Measurements from ENCODE around the gene ACTL7A.

ACTL7A gene

DNA sequence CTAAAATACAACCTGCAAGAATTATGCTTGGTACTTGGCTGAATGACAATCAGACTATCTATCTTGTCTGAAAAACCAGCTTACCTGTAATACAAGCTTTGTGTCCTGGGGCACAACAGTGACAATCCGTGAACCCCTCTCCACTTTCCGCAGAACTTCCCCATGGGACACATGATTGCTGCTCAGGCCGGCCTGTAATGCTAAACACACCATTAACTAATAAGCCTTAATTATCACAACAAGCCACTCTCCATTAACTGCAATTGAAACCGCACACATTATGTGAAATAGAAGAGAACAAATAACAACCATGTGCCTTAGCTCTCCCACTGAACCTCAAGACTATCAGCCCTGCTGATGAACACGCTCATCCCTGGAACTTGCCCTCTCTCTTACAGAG, 38.1 kb downstream of the ACTL7A start:
- no peak for DNase-seq
- H3K4me1 ChIP-seq: no peaks in the 10 kb centered on the region
- peaks cover 66% of the 10 kb centered on the region for H3K36me3 ChIP-seq
- H3K27me3 ChIP-seq: no peaks in the 10 kb centered on the region
- H3K9me3 ChIP-seq: no peaks in the 10 kb centered on the region
- H3K4me3 ChIP-seq (ENCODE audit: low read depth, low read length): no peak overlapping the region
- TF ChIP-seq, protein P1, sequence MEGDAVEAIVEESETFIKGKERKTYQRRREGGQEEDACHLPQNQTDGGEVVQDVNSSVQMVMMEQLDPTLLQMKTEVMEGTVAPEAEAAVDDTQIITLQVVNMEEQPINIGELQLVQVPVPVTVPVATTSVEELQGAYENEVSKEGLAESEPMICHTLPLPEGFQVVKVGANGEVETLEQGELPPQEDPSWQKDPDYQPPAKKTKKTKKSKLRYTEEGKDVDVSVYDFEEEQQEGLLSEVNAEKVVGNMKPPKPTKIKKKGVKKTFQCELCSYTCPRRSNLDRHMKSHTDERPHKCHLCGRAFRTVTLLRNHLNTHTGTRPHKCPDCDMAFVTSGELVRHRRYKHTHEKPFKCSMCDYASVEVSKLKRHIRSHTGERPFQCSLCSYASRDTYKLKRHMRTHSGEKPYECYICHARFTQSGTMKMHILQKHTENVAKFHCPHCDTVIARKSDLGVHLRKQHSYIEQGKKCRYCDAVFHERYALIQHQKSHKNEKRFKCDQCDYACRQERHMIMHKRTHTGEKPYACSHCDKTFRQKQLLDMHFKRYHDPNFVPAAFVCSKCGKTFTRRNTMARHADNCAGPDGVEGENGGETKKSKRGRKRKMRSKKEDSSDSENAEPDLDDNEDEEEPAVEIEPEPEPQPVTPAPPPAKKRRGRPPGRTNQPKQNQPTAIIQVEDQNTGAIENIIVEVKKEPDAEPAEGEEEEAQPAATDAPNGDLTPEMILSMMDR (IDR thresholded peaks at IDR 0.05; ENCODE audit: low read depth, low read length): no peak

DNA sequence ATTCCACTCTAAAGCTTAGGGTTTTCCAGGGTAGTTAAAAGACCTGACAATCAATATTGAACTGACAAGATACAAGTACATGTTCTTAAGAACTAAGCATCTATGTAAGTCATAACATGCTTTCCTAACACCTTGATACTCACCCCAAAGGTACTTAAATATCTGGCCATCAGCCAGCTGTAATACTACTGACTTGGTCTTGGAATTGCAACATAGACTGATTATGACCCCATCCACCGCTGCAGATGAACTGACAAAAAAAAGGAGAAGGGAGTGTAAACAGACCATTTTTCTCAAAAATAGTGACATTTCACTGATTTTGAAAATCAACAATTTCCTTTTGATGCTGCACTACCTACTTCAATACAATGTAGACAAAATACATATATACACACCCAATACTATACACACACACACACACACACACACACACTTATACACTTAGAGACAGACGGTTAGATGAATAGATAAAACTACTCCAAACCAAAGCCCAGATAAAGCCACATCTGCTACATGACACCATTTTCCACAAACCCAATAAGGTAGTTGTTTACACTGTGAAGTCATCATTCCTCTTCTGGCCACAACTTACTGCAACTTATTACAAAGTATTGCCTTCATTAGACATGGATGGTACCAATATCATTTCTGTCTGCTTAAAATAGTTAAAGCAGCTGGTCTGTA, 41.5 kb downstream of the ACTL7A start:
- TF ChIP-seq, protein P1 (IDR thresholded peaks at IDR 0.05; ENCODE audit: low read depth, low read length): no peak
- DNase-seq: no peak
- H3K9me3 ChIP-seq: no peaks in the 10 kb centered on the region
- H3K36me3 ChIP-seq: peaks cover 56% of the 10 kb centered on the region
- no peak overlapping the region for H3K4me3 ChIP-seq (ENCODE audit: low read depth, low read length)
- no peaks in the 10 kb centered on the region for H3K4me1 ChIP-seq
- H3K27me3 ChIP-seq: no peaks in the 10 kb centered on the region

DNA sequence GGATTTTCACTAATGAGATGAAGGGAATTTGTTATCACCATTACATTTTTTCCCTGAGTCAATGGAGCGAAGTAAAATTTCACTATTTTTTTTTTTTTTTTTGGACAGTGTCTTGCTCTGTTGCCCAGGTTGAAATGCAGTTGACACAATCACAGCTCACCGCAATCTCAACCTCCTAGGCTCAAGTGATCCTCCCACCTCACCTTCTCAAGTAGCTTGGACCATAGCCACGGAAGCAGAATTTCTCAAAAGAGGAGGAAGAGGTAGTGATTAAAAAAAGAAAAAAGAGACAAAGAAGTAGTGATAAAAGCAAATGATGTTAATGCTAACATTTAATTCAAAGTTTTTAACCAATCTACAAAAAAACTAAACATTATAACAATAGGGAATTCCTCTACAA, 42.1 kb downstream of the ACTL7A start:
- Histone ChIP-seq H3K9me3 (no peaks in the 10 kb centered on the region), H3K4me1 (no peaks in the 10 kb centered on the region), H3K4me3 (ENCODE audit: low read depth, low read length) (no peak overlapping the region), H3K36me3 (peaks cover 52% of the 10 kb centered on the region), H3K27me3 (no peaks in the 10 kb centered on the region)
- TF ChIP-seq, protein P1 (IDR thresholded peaks at IDR 0.05; ENCODE audit: low read depth, low read length): no peak
- DNase-seq: no peak

DNA sequence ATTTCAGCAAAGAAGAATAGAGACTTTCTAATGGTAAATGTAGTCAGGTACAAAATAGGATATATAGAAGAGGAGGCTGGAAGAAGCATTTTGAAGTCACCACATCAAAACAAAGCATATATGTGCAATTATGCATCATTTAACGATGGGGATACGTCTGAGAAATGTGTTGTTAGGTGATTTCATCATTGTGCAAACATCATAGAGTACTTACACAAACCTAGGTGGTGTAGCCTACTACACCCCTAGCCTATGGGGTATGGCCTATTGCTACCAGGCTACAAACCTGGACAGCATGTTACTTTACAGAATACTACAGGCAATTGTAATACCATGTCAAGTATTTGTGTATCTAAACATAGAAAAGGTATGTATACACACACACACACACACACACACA, 43.4 kb downstream of the ACTL7A start:
- DNase-seq: no peak
- Histone ChIP-seq H3K9me3 (no peaks in the 10 kb centered on the region), H3K4me3 (ENCODE audit: low read depth, low read length) (no peak overlapping the region), H3K4me1 (no peaks in the 10 kb centered on the region), H3K36me3 (peaks cover 41% of the 10 kb centered on the region), H3K27me3 (no peaks in the 10 kb centered on the region)
- TF ChIP-seq, protein P1 (IDR thresholded peaks at IDR 0.05; ENCODE audit: low read depth, low read length): no peak

DNA sequence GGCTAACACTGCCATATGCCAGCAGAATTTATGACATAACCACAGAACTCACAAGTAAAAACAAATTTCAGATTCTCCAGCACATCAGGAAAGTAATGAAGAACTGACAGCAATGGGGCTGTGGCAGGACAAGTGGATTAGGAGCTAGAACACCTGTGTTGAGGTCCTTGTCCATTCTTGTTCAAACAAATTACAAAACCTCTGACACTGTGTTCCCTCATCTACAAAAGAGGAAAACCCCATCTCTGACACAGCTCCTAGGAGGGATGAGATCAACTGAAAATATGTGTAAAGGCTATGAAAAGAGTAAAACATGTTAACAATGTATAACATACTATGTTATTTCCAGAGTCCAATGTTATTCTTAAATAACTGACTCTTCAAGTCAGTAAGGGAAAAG, 48.3 kb downstream of the ACTL7A start:
- Histone ChIP-seq H3K9me3 (no peaks in the 10 kb centered on the region), H3K36me3 (peaks cover 41% of the 10 kb centered on the region), H3K4me1 (no peaks in the 10 kb centered on the region), H3K4me3 (ENCODE audit: low read depth, low read length) (no peak overlapping the region), H3K27me3 (no peaks in the 10 kb centered on the region)
- TF ChIP-seq, protein P1 (IDR thresholded peaks at IDR 0.05; ENCODE audit: low read depth, low read length): no peak
- no peak for DNase-seq

DNA sequence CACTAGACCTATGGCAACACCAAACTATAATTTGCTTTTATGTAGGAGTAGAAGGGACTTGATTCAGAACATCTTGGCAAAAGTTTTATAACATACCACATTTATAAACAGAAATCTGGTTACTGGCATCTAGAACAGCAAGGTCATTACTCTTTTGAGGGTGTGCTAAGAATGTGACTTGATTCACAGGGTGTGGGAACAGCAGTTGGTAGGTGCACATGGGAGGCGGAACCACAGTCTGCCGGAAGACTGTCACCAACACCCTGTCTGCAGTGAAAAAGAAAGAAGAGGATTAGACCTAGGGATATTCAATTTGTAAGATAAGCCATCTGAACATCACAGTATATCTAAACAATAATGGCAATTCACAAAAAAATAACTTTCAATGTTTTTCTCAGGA, 48.8 kb downstream of the ACTL7A start:
- Histone ChIP-seq H3K36me3 (peaks cover 41% of the 10 kb centered on the region), H3K4me1 (no peaks in the 10 kb centered on the region), H3K9me3 (no peaks in the 10 kb centered on the region), H3K27me3 (no peaks in the 10 kb centered on the region), H3K4me3 (ENCODE audit: low read depth, low read length) (no peak overlapping the region)
- no peak for DNase-seq
- TF ChIP-seq, protein P1 (IDR thresholded peaks at IDR 0.05; ENCODE audit: low read depth, low read length): no peak

Measured in BE2C (cell line).